Ovary (tissue), 9 donors: Measurements from ENCODE around the gene STK24. TPM values are rescaled to one million over a fixed set of nuclear protein-coding genes. Genes with fewer than 3 reads are reported as not detected.
A peak's percentile ranks its signal among the peaks of the same experiment; 100 is the strongest.

Source experiments
- DNase-seq, 5 donors: peaks; one replicate each; pipeline ENCODE4 v3.0.0-alpha.2; 2019 to 2020
- H3K27ac ChIP-seq, 2 donors: fragments of 200-600 bp; one replicate each; pipeline versions ENCODE4 v1.5.1 to v1.8.0; 2019 to 2022
- H3K27me3 ChIP-seq: fragments of 200-600 bp; one replicate; pipeline ENCODE4 v1.8.0; 2022
- H3K36me3 ChIP-seq: fragments of 200-600 bp; sonication (generic); one replicate; pipeline ENCODE4 v1.5.1; 2019
- H3K4me1 ChIP-seq: one replicate; pipeline ENCODE4 v1.8.1; 2013; ENCODE audit warnings: mild to moderate bottlenecking, moderate library complexity; ENCODE audit not compliant: insufficient read depth
- H3K4me3 ChIP-seq: fragments of 200-600 bp; sonication (generic); one replicate; pipeline ENCODE4 v1.5.1; 2017
- H3K9me3 ChIP-seq, 2 donors: fragments of 200-600 bp in 1 of 2; sonication (generic) in 1 of 2; one replicate each; pipeline versions ENCODE4 v1.5.1 to v1.8.1; 2013 to 2019; ENCODE audit warnings: mild to moderate bottlenecking in 1 of 2, moderate library complexity in 1 of 2
- EP300 ChIP-seq: sonication (generic); formaldehyde crosslinking; IDR thresholded peaks from one replicate; pipeline ENCODE4 v1.6.1; 2017; ENCODE audit warnings: antibody characterized with exemption
- POLR2A ChIP-seq: fragments of 450-650 bp; IDR thresholded peaks from one replicate; pipeline ENCODE4 v1.6.1; 2017; ENCODE audit warnings: antibody characterized with exemption, mild to moderate bottlenecking, moderate library complexity
- WGBS, 3 donors: extraction: QIAGEN DNeasy Blood & Tissue Kit in 1 of 3; methylation state at CpG; one replicate each; pipeline versions ENCODE4 v1.1.5 to v1.1.7; 2013 to 2017; 5-methylcytosine and 5-hydroxymethylcytosine counted together
- intact Hi-C, 4 donors: fragments of 100-400 bp; cut with DNase I; formaldehyde crosslinking; loops; one replicate each; pipeline versions ENCODE4 v1.11.0 to v1.15.1; 2022 to 2023
- polyA plus RNA-seq, 2 donors: library from polyadenylated mRNA; stranded (reverse); fragments of 200-250 nt in 1 of 2; fragments of 350-450 nt in 1 of 2; fragmentation: Illumina TruSeq in 1 of 2; extraction: RNeasy Lipid Tissue Mini Kit (QIAGEN cat#74804) in 1 of 2; gene quantifications; one replicate each; pipeline ENCODE4 v1.2.3, GENCODE V29; 2013 to 2014
- total RNA-seq, 7 donors: library from RNA; depleted of rRNA in 2 of 7; stranded (reverse); fragments of >200 nt in 2 of 7; fragmentation: NEBNext Ultra II Directional in 3 of 7; extraction: Animal tissue kit (Norgen Biotek cat#: 25700) in 3 of 7; gene quantifications; one replicate each; pipeline versions ENCODE4 v1.1.0 to v1.2.4, GENCODE V29; 2016 to 2023
- TF ChIP-seq, protein P1 (sequence below), 3 donors: fragments of 450-650 bp in 2 of 3; fragments of 200-600 bp in 1 of 3; IDR thresholded peaks; one replicate each; pipeline versions ENCODE4 v1.5.1 to v1.8.0; 2016 to 2022; ENCODE audit warnings: antibody characterized with exemption in 3 of 3, mild to moderate bottlenecking in 1 of 3
- donor health status: DM: no; HTN: no; CAD: no; lungs with moderate emphysema.
- donor health status: DM: no; HTN: no; CAD: no.
- donor health status: Bipolar disorder and iron deficiency.
- donor health status: DM: yes; HTN: yes; CAD: no.
- donor health status: DM: no; HTN: no; CAD: no.
- donor health status: DM: yes; HTN: yes; CAD: no.

Gene STK24
- total and polyA plus RNA-seq, 9 donors: 34.0 to 153 (median 60.6) TPM

DNA sequence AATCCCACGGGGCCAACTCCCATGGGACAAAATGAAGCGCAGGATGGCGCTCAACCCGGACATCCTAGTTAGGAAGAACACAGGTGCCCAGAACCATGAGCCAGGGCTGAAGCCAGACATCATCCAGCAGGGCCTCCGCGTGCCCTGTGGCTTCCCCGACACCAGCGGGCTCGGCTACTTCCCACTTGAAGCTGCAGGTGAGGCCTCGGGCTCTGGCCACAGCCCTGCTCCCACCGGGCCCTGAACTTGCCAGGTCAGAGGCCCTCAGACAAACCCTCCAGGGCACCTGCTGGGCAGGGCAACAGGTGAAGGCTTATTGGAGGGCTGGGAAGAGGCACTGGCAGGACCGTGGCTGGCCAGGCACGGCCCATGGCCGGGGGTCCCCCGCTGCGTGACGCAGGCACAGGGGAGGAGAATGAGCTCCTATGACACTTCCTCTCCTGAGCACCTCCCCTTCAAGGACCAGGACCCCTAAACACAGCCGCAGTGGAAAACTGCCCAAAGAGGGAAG is 117.7 kb downstream of the STK24 start:
- intact Hi-C loops: no loop called here
- peak in 1 of 5 donors; percentile 8 for DNase-seq
- TF ChIP-seq POLR2A (no peak), EP300 (no peak)
- TF ChIP-seq, protein P1, sequence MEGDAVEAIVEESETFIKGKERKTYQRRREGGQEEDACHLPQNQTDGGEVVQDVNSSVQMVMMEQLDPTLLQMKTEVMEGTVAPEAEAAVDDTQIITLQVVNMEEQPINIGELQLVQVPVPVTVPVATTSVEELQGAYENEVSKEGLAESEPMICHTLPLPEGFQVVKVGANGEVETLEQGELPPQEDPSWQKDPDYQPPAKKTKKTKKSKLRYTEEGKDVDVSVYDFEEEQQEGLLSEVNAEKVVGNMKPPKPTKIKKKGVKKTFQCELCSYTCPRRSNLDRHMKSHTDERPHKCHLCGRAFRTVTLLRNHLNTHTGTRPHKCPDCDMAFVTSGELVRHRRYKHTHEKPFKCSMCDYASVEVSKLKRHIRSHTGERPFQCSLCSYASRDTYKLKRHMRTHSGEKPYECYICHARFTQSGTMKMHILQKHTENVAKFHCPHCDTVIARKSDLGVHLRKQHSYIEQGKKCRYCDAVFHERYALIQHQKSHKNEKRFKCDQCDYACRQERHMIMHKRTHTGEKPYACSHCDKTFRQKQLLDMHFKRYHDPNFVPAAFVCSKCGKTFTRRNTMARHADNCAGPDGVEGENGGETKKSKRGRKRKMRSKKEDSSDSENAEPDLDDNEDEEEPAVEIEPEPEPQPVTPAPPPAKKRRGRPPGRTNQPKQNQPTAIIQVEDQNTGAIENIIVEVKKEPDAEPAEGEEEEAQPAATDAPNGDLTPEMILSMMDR (IDR thresholded peaks at IDR 0.05): no peak
- no peaks in the 10 kb centered on the region for H3K9me3 ChIP-seq
- 89 to 96% (median 95%) methylated on average over 18 of the region's 18 CpGs for WGBS, 3 donors
- no peaks in the 10 kb centered on the region for H3K27me3 ChIP-seq
- H3K36me3 ChIP-seq: no peaks in the 10 kb centered on the region
- H3K27ac ChIP-seq: no peak overlapping the region
- peaks cover 8% of the 10 kb centered on the region for H3K4me1 ChIP-seq
- no peak overlapping the region for H3K4me3 ChIP-seq

DNA sequence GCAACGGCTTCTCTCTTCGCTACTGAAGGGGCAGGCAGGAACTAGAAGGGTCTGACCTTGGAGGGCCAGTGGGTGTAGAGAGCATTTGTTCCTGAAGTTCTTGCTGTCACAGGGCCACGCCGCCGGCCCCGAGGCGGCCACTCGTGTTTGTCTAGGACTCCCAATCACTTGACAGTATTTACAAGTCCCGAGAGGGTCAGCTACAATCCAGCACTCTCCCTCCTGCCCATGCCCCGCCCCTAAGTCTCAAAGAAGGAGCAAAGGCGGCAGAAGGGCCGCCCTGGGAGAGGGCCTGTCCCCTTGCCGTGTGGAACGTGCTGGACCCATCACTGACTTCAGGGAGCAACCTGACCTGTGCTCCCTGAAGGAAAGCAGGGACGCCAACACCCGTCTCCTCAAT is 118.5 kb downstream of the STK24 start:
- Histone ChIP-seq H3K27ac (no peak overlapping the region), H3K36me3 (no peaks in the 10 kb centered on the region), H3K9me3 (no peaks in the 10 kb centered on the region), H3K27me3 (no peaks in the 10 kb centered on the region), H3K4me1 (peaks cover 8% of the 10 kb centered on the region), H3K4me3 (no peak overlapping the region)
- WGBS, 3 donors: 80 to 89% (median 84%) methylated on average over 16 of the region's 16 CpGs
- DNase-seq: no peak
- intact Hi-C loops: no loop called here
- TF ChIP-seq, protein P1 (IDR thresholded peaks at IDR 0.05): no peak
- TF ChIP-seq EP300 (no peak), POLR2A (no peak)

DNA sequence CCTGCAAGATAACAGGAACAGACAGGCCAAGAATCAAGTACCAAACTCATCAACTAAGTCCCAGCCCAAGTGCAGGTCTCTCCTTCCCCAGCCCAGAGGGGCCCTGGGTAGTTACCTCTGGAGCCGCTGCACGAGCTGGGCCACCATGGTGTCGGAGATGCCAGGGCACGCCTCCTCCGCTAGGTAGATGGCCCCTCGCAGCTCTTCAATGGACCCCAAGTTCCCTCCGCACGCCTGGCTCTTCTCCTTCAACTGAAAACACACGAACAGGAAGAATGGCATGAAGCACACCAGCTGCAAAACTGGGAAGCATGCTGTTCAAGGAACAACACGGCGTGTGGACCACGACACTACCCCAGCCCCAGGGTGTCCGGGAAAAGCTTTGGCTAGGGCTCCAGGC is 119.9 kb downstream of the STK24 start:
- WGBS, 3 donors: 94 to 95% (median 94%) methylated on average over 13 of the region's 13 CpGs
- H3K36me3 ChIP-seq: no peaks in the 10 kb centered on the region
- H3K4me1 ChIP-seq: peaks cover 8% of the 10 kb centered on the region
- no peaks in the 10 kb centered on the region for H3K9me3 ChIP-seq
- intact Hi-C loops: no loop called here
- no peak for DNase-seq
- no peaks in the 10 kb centered on the region for H3K27me3 ChIP-seq
- TF ChIP-seq POLR2A (no peak), EP300 (no peak)
- TF ChIP-seq, protein P1 (IDR thresholded peaks at IDR 0.05): no peak
- no peak overlapping the region for H3K4me3 ChIP-seq
- no peak overlapping the region for H3K27ac ChIP-seq

DNA sequence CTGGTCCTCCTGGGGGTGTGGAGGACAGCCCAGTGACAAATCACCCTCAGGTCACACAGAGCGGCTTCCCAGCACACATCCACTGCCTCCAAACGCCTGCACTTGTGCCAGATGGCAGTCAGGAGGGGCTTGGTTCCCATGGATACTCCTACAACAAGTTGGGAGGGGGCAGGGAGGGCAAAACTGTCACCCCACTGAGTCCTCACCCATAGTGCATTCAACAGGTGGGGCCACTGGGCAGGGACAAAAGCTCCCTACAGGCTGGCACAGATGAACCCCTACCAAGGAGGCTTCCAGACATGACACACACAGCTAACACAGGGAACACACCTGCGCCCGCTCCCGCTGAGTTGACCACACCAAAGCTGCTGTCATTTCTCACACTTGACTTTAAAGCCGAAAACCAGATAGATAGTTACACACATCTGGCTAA is 120.5 kb downstream of the STK24 start:
- Histone ChIP-seq H3K4me3 (no peak overlapping the region), H3K36me3 (no peaks in the 10 kb centered on the region), H3K9me3 (no peaks in the 10 kb centered on the region), H3K27ac (no peak overlapping the region), H3K27me3 (no peaks in the 10 kb centered on the region), H3K4me1 (peaks cover 10% of the 10 kb centered on the region)
- intact Hi-C loops: no loop called here
- 74 to 95% (median 91%) methylated on average over 6 of the region's 6 CpGs for WGBS, 3 donors
- no peak for DNase-seq
- no peak for TF ChIP-seq POLR2A
- TF ChIP-seq, protein P1 (IDR thresholded peaks at IDR 0.05): no peak
- no peak for TF ChIP-seq EP300
